B cell (primary cell): ENCODE data around the gene EPSTI1. TPM values are rescaled to one million over a fixed set of nuclear protein-coding genes. Genes with fewer than 3 reads are reported as not detected.

Experiments used
- ATAC-seq: fragments of 200-7000 bp; cut with Tn5 transposase; one replicate; pipeline ENCODE4 v1.10.0; 2021; ENCODE audit warnings: low read depth, mild to moderate bottlenecking, moderate number of reproducible peaks, moderate library complexity
- CTCF ChIA-PET: fragments of 350-600 bp; sonication (Branson Sonifier 250); formaldehyde crosslinking; loops from one replicate; lab custom pipeline; 2021; ENCODE audit warnings: antibody characterized with exemption, inconsistent platforms; lab: Charles Lee
- POLR2A ChIA-PET: fragments of 350-600 bp; sonication (Branson Sonifier 250); formaldehyde crosslinking; loops from one replicate; lab custom pipeline; 2021; ENCODE audit warnings: antibody characterized with exemption; lab: Charles Lee
- DNase-seq: peaks from one replicate; pipeline ENCODE4 v3.0.0; 2013
- H2AFZ ChIP-seq: 2 replicates; pipeline ENCODE4 v1.6.1; 2012; ENCODE audit warnings: mild to moderate bottlenecking, low read depth, low read length; ENCODE audit not compliant: insufficient read depth, poor library complexity, severe bottlenecking
- H3K27ac ChIP-seq, 2 donors: 1 replicate in 1 of 2; 2 replicates in 1 of 2; pipeline ENCODE4 v1.5.1; 2012 to 2013; ENCODE audit warnings: low read length in 2 of 2, mild to moderate bottlenecking in 2 of 2, moderate library complexity in 1 of 2
- H3K27me3 ChIP-seq, 4 experiments: fragments of 200-600 bp in 1 of 4; sonication (generic) in 1 of 4; replicated peaks in 1 of 4; 1 replicate in 2 of 4; 2 replicates in 2 of 4; pipeline versions ENCODE4 v1.6.1 to v1.7.0; 2013 to 2016; ENCODE audit warnings: low read length in 3 of 4, mild to moderate bottlenecking in 2 of 4, mixed read lengths in 1 of 4, moderate library complexity in 1 of 4; ENCODE audit not compliant: insufficient read depth in 4 of 4, control insufficient read depth in 3 of 4; ENCODE audit errors: control extremely low read depth in 1 of 4
- H3K36me3 ChIP-seq, 2 experiments: replicated peaks in 1 of 2; 1 replicate in 1 of 2; 2 replicates in 1 of 2; pipeline versions ENCODE4 v1.6.1 to v1.7.1; 2013; ENCODE audit warnings: low read length in 1 of 2; ENCODE audit not compliant: insufficient read depth in 2 of 2, control insufficient read depth in 1 of 2; ENCODE audit errors: control extremely low read depth in 1 of 2, extremely low read depth in 1 of 2
- H3K4me1 ChIP-seq, 2 donors: fragments of 200-600 bp in 1 of 2; sonication (generic) in 1 of 2; 1 replicate in 1 of 2; 2 replicates in 1 of 2; pipeline versions ENCODE4 v1.5.1 to v1.6.1; 2013 to 2017; ENCODE audit warnings: low read length in 2 of 2; ENCODE audit not compliant: control insufficient read depth in 2 of 2, insufficient read depth in 2 of 2
- H3K4me2 ChIP-seq: replicated peaks from 2 replicates; pipeline ENCODE3; 2012; ENCODE audit warnings: mild to moderate bottlenecking, low read depth, low read length; ENCODE audit not compliant: poor library complexity, severe bottlenecking
- H3K4me3 ChIP-seq, 5 experiments: fragments of 200-600 bp in 1 of 5; sonication (generic) in 1 of 5; 1 replicate in 3 of 5; 2 replicates in 2 of 5; pipeline versions ENCODE4 v1.5.1 to v1.7.0; 2011 to 2016; ENCODE audit warnings: low read length in 4 of 5, mild to moderate bottlenecking in 4 of 5, low read depth in 2 of 5, control low read depth in 1 of 5, moderate library complexity in 1 of 5; ENCODE audit not compliant: insufficient read depth in 1 of 5; ENCODE audit errors: control extremely low read depth in 1 of 5, extremely low read depth in 1 of 5
- H3K79me2 ChIP-seq: fragments of 200-600 bp; sonication (generic); one replicate; pipeline ENCODE4 v1.6.0; 2016; ENCODE audit warnings: low read length; ENCODE audit not compliant: control insufficient read depth, insufficient read depth
- H3K9ac ChIP-seq: fragments of 200-600 bp; sonication (generic); 2 replicates; pipeline ENCODE4 v1.6.1; 2017; ENCODE audit warnings: mild to moderate bottlenecking, low read length, moderate library complexity
- H3K9me3 ChIP-seq, 3 donors: one replicate each; pipeline versions ENCODE4 v1.6.1 to v1.7.1; 2013; ENCODE audit warnings: low read length in 2 of 3; ENCODE audit not compliant: control insufficient read depth in 2 of 3, insufficient read depth in 1 of 3; ENCODE audit errors: control extremely low read depth in 1 of 3
- H4K20me1 ChIP-seq: 2 replicates; pipeline ENCODE4 v1.6.0; 2012; ENCODE audit warnings: mild to moderate bottlenecking, low read length; ENCODE audit not compliant: insufficient read depth, control insufficient read depth, poor library complexity, severe bottlenecking
- H3K27ac Mint-ChIP-seq: one replicate; pipeline ENCODE4 v1.8.0; 2021; ENCODE audit warnings: mixed read lengths
- H3K27me3 Mint-ChIP-seq: one replicate; pipeline ENCODE4 v1.8.0; 2021; ENCODE audit warnings: mixed read lengths
- H3K4me1 Mint-ChIP-seq: one replicate; pipeline ENCODE4 v1.8.0; 2021; ENCODE audit warnings: mixed read lengths
- H3K4me3 Mint-ChIP-seq: one replicate; pipeline ENCODE4 v1.8.0; 2021; ENCODE audit warnings: mixed read lengths
- H3K9me3 Mint-ChIP-seq: one replicate; pipeline ENCODE4 v1.8.0; 2022; ENCODE audit warnings: mixed read lengths; ENCODE audit not compliant: insufficient read depth
- EZH2 ChIP-seq: IDR thresholded peaks from 2 replicates; pipeline ENCODE4 v1.6.1; 2012; ENCODE audit warnings: borderline replicate concordance, low read depth, mild to moderate bottlenecking, moderate library complexity, low read length; ENCODE audit not compliant: insufficient read depth, poor library complexity, severe bottlenecking
- WGBS: methylation state at CpG from one replicate; pipeline ENCODE4 v1.1.5; 2013; ENCODE audit warnings: missing lambda C conversion rate; ENCODE audit not compliant: insufficient coverage; 5-methylcytosine and 5-hydroxymethylcytosine counted together
- intact Hi-C: fragments of 100-400 bp; cut with micrococcal nuclease; formaldehyde crosslinking; loops from one replicate; pipeline ENCODE4 v1.10.0; 2022
- polyA plus RNA-seq: library from polyadenylated mRNA; depleted of rRNA; stranded (reverse); fragments of >200 nt; gene quantifications from 2 replicates; pipeline ENCODE4 v1.2.3, GENCODE V29; 2012
- total RNA-seq, 2 donors: library from RNA; stranded (reverse); fragments of 120-200 nt in 1 of 2; gene quantifications; 1 replicate in 1 of 2; 2 replicates in 1 of 2; pipeline versions ENCODE4 v1.2.3 to v1.2.4, GENCODE V29; 2013 to 2022
- TF ChIP-seq, protein P1 (sequence below): fragments of 200-600 bp; IDR thresholded peaks from one replicate; pipeline ENCODE4 v1.8.0; 2022; ENCODE audit warnings: antibody characterized with exemption, mild to moderate bottlenecking

Gene EPSTI1
- total and polyA plus RNA-seq, 2 donors (not counting 1 experiment from before 2014, with no cell fraction given) = 13.4 to 41.8 TPM

DNA sequence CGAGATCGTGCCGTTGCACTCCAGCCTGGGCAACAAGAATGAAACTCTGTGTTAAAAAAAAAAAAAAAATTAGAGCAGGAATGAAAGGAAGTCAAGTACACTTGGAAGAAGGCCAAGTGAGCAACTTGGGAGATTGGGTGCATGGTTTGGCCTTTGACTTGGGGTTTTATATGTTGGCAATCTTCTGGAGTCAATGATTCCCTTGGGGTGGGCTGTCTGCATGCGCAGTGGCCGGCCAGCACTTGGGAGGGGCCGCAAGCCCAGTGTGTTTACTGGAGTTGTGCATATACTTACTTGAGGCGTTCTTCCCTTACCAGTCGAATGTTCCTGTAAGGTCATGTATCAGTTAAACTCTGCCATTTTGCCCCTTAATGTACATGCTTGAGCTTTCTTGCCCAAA, 106.7 kb downstream of the EPSTI1 start:
- intact Hi-C loops = no loop called here
- no peak overlapping the region for H3K4me3 Mint-ChIP-seq
- H3K27me3 Mint-ChIP-seq = peaks cover under 1% of the 10 kb centered on the region
- 97% methylated on average over 5 of the region's 8 CpGs for WGBS
- no peaks in the 10 kb centered on the region for H3K9me3 Mint-ChIP-seq
- Histone ChIP-seq H2AFZ (no peak overlapping the region), H4K20me1 (no peaks in the 10 kb centered on the region), H3K9me3 (no peaks in the 10 kb centered on the region), H3K4me2 (no peak overlapping the region), H3K4me3 (no peak overlapping the region), H3K36me3 (peaks cover 0 to 20% of the 10 kb centered on the region in 2 experiments), H3K4me1 (no peaks in the 10 kb centered on the region), H3K27ac (no peak overlapping the region), H3K9ac (no peak overlapping the region), H3K27me3 (no peaks in the 10 kb centered on the region), H3K79me2 (no peaks in the 10 kb centered on the region)
- no peak overlapping the region for H3K27ac Mint-ChIP-seq
- ChIA-PET CTCF (no interaction called here), POLR2A (no interaction called here)
- DNase-seq = no peak
- no peak for ATAC-seq
- TF ChIP-seq, protein P1, sequence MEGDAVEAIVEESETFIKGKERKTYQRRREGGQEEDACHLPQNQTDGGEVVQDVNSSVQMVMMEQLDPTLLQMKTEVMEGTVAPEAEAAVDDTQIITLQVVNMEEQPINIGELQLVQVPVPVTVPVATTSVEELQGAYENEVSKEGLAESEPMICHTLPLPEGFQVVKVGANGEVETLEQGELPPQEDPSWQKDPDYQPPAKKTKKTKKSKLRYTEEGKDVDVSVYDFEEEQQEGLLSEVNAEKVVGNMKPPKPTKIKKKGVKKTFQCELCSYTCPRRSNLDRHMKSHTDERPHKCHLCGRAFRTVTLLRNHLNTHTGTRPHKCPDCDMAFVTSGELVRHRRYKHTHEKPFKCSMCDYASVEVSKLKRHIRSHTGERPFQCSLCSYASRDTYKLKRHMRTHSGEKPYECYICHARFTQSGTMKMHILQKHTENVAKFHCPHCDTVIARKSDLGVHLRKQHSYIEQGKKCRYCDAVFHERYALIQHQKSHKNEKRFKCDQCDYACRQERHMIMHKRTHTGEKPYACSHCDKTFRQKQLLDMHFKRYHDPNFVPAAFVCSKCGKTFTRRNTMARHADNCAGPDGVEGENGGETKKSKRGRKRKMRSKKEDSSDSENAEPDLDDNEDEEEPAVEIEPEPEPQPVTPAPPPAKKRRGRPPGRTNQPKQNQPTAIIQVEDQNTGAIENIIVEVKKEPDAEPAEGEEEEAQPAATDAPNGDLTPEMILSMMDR = no peak
- no peaks in the 10 kb centered on the region for H3K4me1 Mint-ChIP-seq

DNA sequence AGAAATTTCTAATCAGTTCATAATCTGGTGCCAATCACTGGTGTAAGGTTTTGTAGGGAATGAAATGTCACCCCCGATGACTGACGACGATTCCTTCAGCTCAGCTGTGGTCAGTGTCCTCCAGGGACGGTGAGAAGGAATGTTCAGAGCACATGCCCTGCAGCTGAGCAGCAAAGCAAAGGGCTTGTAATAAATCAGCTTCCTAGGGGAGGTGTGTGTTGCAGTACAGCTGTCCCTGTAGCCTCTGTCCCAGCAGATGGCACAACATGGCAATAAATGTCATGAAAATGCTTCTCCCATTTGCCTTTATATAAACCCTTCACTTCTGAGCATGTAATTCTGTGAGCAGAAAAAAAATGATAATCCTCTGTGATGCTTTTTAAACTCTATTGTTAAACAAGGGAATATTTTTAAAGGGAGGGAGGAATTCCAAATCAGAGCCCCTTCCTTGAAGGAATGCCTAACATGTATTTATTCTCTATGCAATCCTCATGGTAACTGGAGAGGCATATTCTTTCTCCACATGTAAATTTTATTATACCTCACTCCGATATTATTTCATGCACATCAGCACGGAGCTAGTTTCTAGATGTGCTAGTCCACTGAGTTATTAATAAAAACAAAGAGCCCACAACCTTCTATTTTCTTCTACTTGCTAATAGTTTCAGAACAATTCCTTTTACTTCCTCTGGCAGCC, 108.1 kb downstream of the EPSTI1 start:
- H3K79me2 ChIP-seq = no peaks in the 10 kb centered on the region
- H3K9me3 Mint-ChIP-seq = no peaks in the 10 kb centered on the region
- intact Hi-C loops = no loop called here
- no peak overlapping the region for H3K4me3 ChIP-seq
- 72% methylated on average over 4 of the region's 6 CpGs for WGBS
- no peak overlapping the region for H3K4me3 Mint-ChIP-seq
- no peak for ATAC-seq
- H3K27me3 ChIP-seq = no peaks in the 10 kb centered on the region
- ChIA-PET CTCF (interaction anchor here (1.8 kb wide), 1 partner anchor 920 kb away, joined by 4 read pairs; no protein-coding TSS in a partner anchor), POLR2A (no interaction called here)
- H3K9me3 ChIP-seq = no peaks in the 10 kb centered on the region
- H3K4me1 Mint-ChIP-seq = peaks cover 5% of the 10 kb centered on the region
- H3K4me2 ChIP-seq = no peak overlapping the region
- H3K9ac ChIP-seq = no peak overlapping the region
- H3K27ac Mint-ChIP-seq = no peak overlapping the region
- DNase-seq = no peak
- no peak overlapping the region for H2AFZ ChIP-seq
- H3K27ac ChIP-seq = no peak overlapping the region
- TF ChIP-seq, protein P1 = no peak
- no peak for TF ChIP-seq EZH2
- no peaks in the 10 kb centered on the region for H4K20me1 ChIP-seq
- no peaks in the 10 kb centered on the region for H3K4me1 ChIP-seq
- peaks cover 7% of the 10 kb centered on the region for H3K27me3 Mint-ChIP-seq
- H3K36me3 ChIP-seq = peaks cover 0 to 18% of the 10 kb centered on the region in 2 experiments
